ENCODE results near the gene PCDHB4. TPM values are rescaled to one million over a fixed set of nuclear protein-coding genes. Genes with fewer than 3 reads are reported as not detected.
"Not testable (repeated sequence)": the region's sequence is repeated elsewhere in the genome, so short reads cannot be mapped to it uniquely, and the experiment has no call there.

Gene PCDHB4
- total RNA-seq, 1 donor from 2014 or later, result 7.1 TPM

DNA sequence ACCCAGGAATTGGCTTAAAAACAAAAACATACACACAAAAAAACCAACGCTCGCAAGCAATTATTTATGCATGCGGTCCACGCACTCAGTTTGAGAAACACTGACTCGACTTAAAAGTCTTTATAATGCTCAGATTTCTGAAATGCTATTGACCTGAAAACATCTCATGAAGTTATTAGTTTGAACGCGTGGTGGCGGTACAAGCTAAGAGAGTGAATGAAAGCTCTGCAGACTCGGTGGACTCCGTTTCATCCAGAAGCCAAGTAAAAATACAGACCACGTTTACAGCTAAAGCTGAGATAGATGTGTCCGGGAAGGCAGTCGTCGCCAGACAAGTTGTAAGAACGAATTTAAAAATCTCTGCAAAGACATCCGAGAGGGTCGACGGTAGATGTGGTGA is 28.2 kb downstream of the PCDHB4 start, which contains the start of gene PCDHB6:
Gene PCDHB6, plus strand, starts transcription at position 246 of the 400 bp plus-strand sequence. CDS start 201 bp downstream, outside the sequence.
- peak; percentile 44 for DNase-seq (ENCODE audit: low read depth)

DNA sequence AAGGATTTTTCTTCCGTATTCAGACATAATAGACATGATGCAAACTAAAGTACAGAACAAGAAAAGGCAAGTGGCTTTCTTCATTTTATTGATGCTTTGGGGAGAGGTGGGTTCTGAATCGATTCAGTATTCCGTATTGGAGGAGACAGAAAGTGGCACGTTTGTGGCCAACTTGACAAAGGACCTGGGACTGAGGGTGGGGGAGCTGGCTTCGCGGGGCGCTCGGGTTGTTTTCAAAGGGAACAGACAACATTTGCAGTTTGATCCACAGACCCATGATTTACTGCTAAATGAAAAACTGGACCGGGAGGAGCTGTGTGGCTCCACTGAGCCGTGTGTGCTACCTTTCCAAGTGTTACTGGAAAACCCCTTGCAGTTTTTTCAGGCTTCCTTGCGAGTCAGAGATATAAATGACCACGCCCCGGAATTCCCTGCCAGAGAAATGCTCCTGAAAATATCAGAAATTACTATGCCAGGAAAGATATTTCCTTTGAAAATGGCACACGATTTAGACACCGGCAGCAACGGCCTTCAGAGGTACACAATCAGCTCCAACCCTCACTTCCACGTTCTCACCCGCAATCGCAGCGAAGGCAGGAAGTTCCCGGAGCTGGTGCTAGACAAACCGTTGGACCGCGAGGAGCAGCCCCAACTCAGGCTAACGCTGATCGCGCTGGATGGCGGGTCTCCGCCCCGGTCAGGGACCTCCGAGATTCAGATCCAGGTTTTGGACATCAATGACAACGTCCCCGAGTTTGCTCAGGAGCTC is 28.8 kb downstream of the PCDHB4 start:
- no peak for DNase-seq (ENCODE audit: low read depth)

DNA sequence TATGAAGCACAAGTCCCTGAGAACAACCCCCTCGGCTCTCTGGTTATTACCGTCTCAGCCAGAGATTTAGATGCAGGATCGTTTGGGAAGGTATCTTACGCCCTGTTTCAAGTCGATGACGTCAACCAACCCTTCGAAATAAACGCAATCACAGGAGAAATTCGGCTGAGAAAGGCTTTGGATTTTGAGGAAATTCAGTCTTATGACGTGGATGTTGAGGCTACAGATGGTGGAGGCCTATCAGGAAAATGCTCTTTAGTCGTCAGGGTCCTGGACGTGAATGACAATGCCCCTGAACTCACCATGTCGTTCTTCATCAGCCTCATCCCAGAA is 29.3 kb downstream of the PCDHB4 start:
- DNase-seq (ENCODE audit: low read depth), result no peak

DNA sequence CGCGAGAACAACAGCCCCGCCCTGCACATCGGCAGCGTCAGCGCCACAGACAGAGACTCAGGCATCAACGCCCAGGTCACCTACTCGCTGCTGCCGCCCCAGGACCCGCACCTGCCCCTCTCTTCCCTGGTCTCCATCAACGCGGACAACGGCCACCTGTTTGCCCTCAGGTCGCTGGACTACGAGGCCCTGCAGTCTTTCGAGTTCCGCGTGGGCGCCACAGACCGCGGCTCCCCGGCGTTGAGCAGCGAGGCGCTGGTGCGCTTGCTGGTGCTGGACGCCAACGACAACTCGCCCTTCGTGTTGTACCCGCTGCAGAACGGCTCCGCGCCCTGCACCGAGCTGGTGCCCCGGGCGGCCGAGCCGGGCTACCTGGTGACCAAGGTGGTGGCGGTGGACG is 30.0 kb downstream of the PCDHB4 start:
- not testable (repeated sequence) for DNase-seq (ENCODE audit: low read depth)

DNA sequence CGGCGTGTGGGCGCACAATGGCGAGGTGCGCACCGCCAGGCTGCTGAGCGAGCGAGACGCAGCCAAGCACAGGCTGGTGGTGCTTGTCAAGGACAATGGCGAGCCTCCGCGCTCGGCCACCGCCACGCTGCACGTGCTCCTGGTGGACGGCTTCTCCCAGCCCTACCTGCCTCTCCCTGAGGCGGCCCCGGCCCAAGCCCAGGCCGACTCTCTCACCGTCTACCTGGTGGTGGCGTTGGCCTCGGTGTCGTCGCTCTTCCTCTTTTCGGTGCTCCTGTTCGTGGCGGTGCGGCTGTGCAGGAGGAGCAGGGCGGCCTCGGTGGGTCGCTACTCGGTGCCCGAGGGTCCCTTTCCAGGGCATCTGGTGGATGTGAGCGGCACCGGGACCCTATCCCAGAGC is 30.5 kb downstream of the PCDHB4 start:
- not testable (repeated sequence) for DNase-seq (ENCODE audit: low read depth)

DNA sequence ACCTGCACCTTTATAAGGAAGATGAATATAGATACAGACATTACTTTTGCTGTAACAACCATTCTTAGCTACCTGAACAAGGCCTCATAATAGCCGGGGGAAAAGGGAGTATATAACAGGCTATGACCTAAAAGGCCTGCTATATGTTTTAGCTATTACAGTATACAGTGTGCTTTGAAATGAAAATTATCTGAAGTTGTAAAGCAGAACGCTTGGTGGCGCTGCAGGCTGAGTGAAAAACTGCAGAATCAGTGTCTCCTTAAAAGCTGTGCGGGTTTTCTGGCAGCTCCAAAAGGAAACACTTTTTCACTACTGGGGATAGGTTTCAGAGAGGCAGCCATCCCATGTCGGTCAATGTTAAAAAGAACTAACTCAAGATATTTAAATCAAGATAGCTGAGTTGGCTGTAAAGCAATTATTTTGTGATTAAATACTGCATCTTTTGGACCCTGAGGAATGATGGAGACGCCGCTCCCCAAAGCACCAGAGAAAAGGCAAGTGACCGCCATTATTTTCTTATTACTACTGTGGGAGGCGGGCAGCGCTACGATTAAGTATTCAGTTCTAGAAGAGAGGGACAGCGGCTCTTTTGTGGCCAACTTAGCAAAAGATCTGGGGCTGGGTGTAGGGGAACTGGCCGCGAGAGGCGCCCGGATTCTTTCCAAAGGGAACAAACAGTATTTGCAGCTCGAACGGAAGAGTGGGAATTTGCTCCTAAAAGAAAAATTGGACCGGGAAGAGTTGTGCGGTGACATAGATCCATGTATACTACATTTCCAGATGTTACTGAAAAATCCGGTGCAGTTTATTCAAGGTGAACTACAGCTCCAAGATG is 34.1 kb downstream of the PCDHB4 start:
- no peak for DNase-seq (ENCODE audit: low read depth)

DNA sequence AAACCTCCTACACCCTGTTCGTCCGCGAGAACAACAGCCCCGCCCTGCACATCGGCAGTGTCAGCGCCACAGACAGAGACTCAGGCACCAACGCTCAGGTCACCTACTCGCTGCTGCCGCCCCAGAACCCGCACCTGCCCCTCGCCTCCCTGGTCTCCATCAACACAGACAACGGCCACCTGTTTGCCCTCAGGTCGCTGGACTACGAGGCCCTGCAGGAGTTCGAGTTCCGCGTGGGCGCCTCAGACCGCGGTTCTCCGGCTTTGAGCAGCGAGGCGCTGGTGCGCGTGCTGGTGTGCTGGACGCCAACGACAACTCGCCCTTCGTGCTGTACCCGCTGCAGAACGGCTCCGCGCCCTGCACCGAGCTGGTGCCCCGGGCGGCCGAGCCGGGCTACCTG is 35.7 kb downstream of the PCDHB4 start:
- DNase-seq (ENCODE audit: low read depth), result not testable (repeated sequence)

DNA sequence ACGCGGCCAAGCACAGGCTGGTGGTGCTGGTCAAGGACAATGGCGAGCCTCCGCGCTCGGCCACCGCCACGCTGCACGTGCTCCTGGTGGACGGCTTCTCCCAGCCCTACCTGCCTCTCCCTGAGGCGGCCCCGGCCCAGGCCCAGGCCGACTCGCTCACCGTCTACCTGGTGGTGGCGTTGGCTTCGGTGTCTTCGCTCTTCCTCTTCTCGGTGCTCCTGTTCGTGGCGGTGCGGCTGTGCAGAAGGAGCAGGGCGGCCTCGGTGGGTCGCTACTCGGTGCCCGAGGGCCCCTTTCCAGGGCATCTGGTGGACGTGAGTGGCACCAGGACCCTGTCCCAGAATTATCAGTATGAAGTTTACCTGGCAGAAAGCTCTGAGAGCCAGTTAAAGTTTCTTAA is 36.3 kb downstream of the PCDHB4 start:
- DNase-seq (ENCODE audit: low read depth), result not testable (repeated sequence)

DNA sequence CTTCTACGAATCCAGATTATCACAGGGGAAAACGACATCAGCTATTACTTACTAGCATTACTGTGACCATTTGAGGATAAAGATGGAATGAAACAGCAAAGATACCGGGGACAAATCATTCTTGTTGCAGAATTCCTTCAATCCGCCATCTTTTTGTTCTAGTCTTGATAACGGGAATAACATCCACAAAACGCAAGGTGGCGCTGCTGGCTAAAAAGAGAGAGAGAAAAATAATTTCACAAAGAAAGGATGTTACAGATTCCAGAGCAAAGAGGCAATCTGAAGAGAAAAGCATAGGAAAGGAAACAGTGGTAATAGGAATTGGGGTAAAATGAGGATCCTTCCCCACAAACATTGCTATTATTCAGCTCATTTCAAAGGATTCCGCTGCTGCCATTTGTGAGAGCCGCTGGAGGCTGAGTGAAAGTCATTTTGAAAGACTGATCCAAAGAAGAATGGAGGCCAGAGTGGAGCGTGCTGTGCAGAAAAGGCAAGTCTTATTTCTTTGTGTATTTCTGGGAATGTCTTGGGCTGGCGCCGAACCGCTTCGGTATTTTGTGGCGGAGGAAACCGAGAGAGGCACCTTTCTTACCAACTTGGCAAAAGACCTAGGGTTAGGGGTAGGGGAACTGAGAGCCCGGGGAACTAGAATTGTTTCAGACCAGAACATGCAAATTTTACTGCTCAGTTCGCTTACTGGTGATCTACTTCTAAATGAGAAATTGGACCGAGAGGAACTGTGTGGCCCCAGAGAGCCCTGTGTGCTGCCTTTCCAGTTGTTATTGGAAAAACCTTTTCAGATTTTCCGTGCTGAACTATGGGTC is 51.0 kb downstream of the PCDHB4 start, which contains the start of gene PCDHB7:
Gene PCDHB7, plus strand, starts transcription at position 264 of the 824 bp plus-strand sequence. Its CDS starts 192 bp downstream, at position 456.
- DNase-seq (ENCODE audit: low read depth), result peak; percentile 82

DNA sequence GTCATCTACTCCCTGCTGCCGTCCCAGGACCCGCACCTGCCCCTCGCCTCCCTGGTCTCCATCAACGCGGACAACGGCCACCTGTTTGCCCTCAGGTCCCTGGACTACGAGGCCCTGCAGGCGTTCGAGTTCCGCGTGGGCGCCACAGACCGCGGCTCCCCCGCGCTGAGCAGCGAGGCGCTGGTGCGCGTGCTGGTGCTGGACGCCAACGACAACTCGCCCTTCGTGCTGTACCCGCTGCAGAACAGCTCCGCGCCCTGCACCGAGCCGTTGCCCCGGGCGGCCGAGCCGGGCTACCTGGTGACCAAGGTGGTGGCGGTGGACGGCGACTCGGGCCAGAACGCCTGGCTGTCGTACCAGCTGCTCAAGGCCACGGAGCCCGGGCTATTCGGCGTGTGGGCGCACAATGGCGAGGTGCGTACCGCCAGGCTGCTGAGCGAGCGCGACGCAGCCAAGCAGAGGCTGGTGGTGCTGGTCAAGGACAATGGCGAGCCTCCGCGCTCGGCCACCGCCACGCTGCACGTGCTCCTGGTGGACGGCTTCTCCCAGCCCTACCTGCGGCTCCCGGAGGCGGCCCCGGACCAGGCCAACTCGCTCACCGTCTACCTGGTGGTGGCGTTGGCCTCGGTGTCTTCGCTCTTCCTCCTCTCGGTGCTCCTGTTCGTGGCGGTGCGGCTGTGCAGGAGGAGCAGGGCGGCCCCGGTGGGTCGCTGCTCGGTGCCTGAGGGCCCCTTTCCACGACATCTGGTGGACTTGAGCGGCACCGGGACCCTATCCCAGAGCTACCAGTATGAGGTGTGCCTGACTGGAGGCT is 52.9 kb downstream of the PCDHB4 start:
- not testable (repeated sequence) for DNase-seq (ENCODE audit: low read depth)

Other genes starting within 250 kb of the PCDHB4 start
- gene PCDHA12, start 246.5 kb upstream of the PCDHB4 start, total RNA-seq, result 0.03 and 0.16 TPM in 2 replicates
- 0.05 TPM in 1 of 2 replicates, not detected in the other for gene PCDHA13, start 239.7 kb upstream of the PCDHB4 start, total RNA-seq
- gene PCDHAC1, start 195.5 kb upstream of the PCDHB4 start, total RNA-seq, result 0.05 and 0.10 TPM in 2 replicates
- gene PCDHAC2, start 155.3 kb upstream of the PCDHB4 start, total RNA-seq, result 0.05 and 0.10 TPM in 2 replicates
- not detected in 2 replicates for gene PCDHB1, start 70.4 kb upstream of the PCDHB4 start, total RNA-seq
- gene PCDHB2, start 27.2 kb upstream of the PCDHB4 start, total RNA-seq, result 20.3 and 21.5 TPM in 2 replicates
- 4.2 and 4.7 TPM in 2 replicates for gene PCDHB3, start 21.3 kb upstream of the PCDHB4 start, total RNA-seq
- 0.36 and 1.0 TPM in 2 replicates for gene PCDHB5, start 13.4 kb downstream of the PCDHB4 start, total RNA-seq
- gene PCDHB6, start 28.2 kb downstream of the PCDHB4 start, total RNA-seq, result 1.5 and 2.3 TPM in 2 replicates
- gene PCDHB7, start 50.8 kb downstream of the PCDHB4 start, total RNA-seq, result 5.1 and 6.6 TPM in 2 replicates
- 9.5 and 10.4 TPM in 2 replicates for gene PCDHB8, start 56.0 kb downstream of the PCDHB4 start, total RNA-seq
- gene PCDHB16, start 60.6 kb downstream of the PCDHB4 start, total RNA-seq, result 13.5 and 14.7 TPM in 2 replicates
- 6.8 TPM in 2 replicates for gene PCDHB9, start 65.3 kb downstream of the PCDHB4 start, total RNA-seq
- 6.7 and 7.4 TPM in 2 replicates for gene PCDHB10, start 70.5 kb downstream of the PCDHB4 start, total RNA-seq
- gene PCDHB11, start 77.8 kb downstream of the PCDHB4 start, total RNA-seq, result 3.9 and 5.3 TPM in 2 replicates
- 5.4 and 7.2 TPM in 2 replicates for gene PCDHB12, start 86.9 kb downstream of the PCDHB4 start, total RNA-seq
- 5.3 and 6.4 TPM in 2 replicates for gene PCDHB13, start 92.1 kb downstream of the PCDHB4 start, total RNA-seq
- 6.2 and 6.9 TPM in 2 replicates for gene PCDHB14, start 101.5 kb downstream of the PCDHB4 start, total RNA-seq
- gene PCDHB15, start 123.6 kb downstream of the PCDHB4 start, total RNA-seq, result 3.1 and 4.6 TPM in 2 replicates
- 0.43 and 0.62 TPM in 2 replicates for gene SLC25A2, start 182.2 kb downstream of the PCDHB4 start, total RNA-seq
- 97.0 and 116 TPM in 2 replicates for gene TAF7, start 199.0 kb downstream of the PCDHB4 start, total RNA-seq
- gene PCDHGA1, start 208.7 kb downstream of the PCDHB4 start, total RNA-seq, result 5.2 and 5.9 TPM in 2 replicates
- gene PCDHGA2, start 216.9 kb downstream of the PCDHB4 start, total RNA-seq, result 0.94 and 1.1 TPM in 2 replicates
- 0.48 and 0.57 TPM in 2 replicates for gene PCDHGA3, start 222.0 kb downstream of the PCDHB4 start, total RNA-seq
- gene PCDHGB1, start 228.3 kb downstream of the PCDHB4 start, total RNA-seq, result 8.7 and 9.8 TPM in 2 replicates
- gene PCDHGA4, start 233.2 kb downstream of the PCDHB4 start, total RNA-seq, result 2.9 and 3.3 TPM in 2 replicates
- 14.0 and 14.5 TPM in 2 replicates for gene PCDHGB2, start 238.2 kb downstream of the PCDHB4 start, total RNA-seq
- 1.7 and 2.2 TPM in 2 replicates for gene PCDHGA5, start 242.3 kb downstream of the PCDHB4 start, total RNA-seq
- 1.8 TPM in 2 replicates for gene PCDHGB3, start 248.4 kb downstream of the PCDHB4 start, total RNA-seq